GM21786 (cell line): ENCODE measurements around the gene RBBP5.

Source experiments
- ATAC-seq: cut with Tn5 transposase; IDR thresholded peaks from one replicate; pipeline ENCODE4 v1.9.1; 2021; ENCODE audit not compliant: unreplicated experiment

Gene RBBP5

GRCh38 chr1:205076245-205076761 lies 45.5 kb downstream of the RBBP5 start:
- ATAC-seq: no peak

GRCh38 chr1:205075642-205076155 lies 46.1 kb downstream of the RBBP5 start:
- no peak for ATAC-seq

- ATAC-seq: no peak
Measured at GRCh38 chr1:205074513-205074912, 47.3 kb downstream of the RBBP5 start.

GRCh38 chr1:205074084-205074483 lies 47.7 kb downstream of the RBBP5 start:
- no peak for ATAC-seq

- ATAC-seq: no peak
Measured at GRCh38 chr1:205073511-205073910, 48.3 kb downstream of the RBBP5 start.

- no peak for ATAC-seq
Measured at GRCh38 chr1:205072881-205073280, 48.9 kb downstream of the RBBP5 start.

- no peak for ATAC-seq
Measured at GRCh38 chr1:205072286-205072685, 49.5 kb downstream of the RBBP5 start.

- no peak for ATAC-seq
Measured at GRCh38 chr1:205071801-205072200, 50.0 kb downstream of the RBBP5 start.

- no peak for ATAC-seq
Measured at GRCh38 chr1:205071028-205071409, 50.8 kb downstream of the RBBP5 start.

- no peak for ATAC-seq
Measured at GRCh38 chr1:205069371-205070125, 52.2 kb downstream of the RBBP5 start.

- ATAC-seq: no peak
Measured at GRCh38 chr1:205068457-205069040, 53.2 kb downstream of the RBBP5 start.

- no peak for ATAC-seq
Measured at GRCh38 chr1:205068001-205068400, 53.8 kb downstream of the RBBP5 start.

GRCh38 chr1:205067031-205067430 lies 54.7 kb downstream of the RBBP5 start:
- no peak for ATAC-seq

GRCh38 chr1:205066141-205066818 lies 55.5 kb downstream of the RBBP5 start:
- ATAC-seq: no peak

- no peak for ATAC-seq
Measured at GRCh38 chr1:205065666-205066065, 56.1 kb downstream of the RBBP5 start.

GRCh38 chr1:205064741-205065316 lies 56.9 kb downstream of the RBBP5 start:
- ATAC-seq: no peak

GRCh38 chr1:205064301-205064700 lies 57.5 kb downstream of the RBBP5 start:
- no peak for ATAC-seq

GRCh38 chr1:205062895-205063294 lies 58.9 kb downstream of the RBBP5 start:
- no peak for ATAC-seq

GRCh38 chr1:205062319-205062718 lies 59.5 kb downstream of the RBBP5 start:
- no peak for ATAC-seq

GRCh38 chr1:205061665-205062069 lies 60.1 kb downstream of the RBBP5 start:
- no peak for ATAC-seq

- no peak for ATAC-seq
Measured at GRCh38 chr1:205061227-205061626, 60.6 kb downstream of the RBBP5 start.
